A549 (cell line): Measurements from ENCODE around the gene PLAC8L1. TPM values are rescaled to one million over a fixed set of nuclear protein-coding genes. Genes with fewer than 3 reads are reported as not detected.

Source experiments
- ATAC-seq, 2 experiments: fragments of 200-7000 bp in 1 of 2; fragments of >200 bp in 1 of 2; cut with Nextera tagmentation in 1 of 2; cut with Tn5 transposase in 1 of 2; 3 replicates each; pipeline versions ENCODE4 v1.8.0 to v1.9.1; 2018 to 2020; ENCODE audit warnings: mild to moderate bottlenecking in 1 of 2, moderate library complexity in 1 of 2
- CTCF ChIA-PET: fragments of 300-600 bp; sonication (Branson Sonifier 250); formaldehyde crosslinking; extraction: SDS; loops from one replicate; lab custom pipeline; 2021; ENCODE audit warnings: antibody characterized with exemption, inconsistent platforms; lab: Yijun Ruan, JAX
- POLR2A ChIA-PET: fragments of 350-600 bp; formaldehyde crosslinking; extraction: SDS; loops from one replicate; lab custom pipeline; 2021; ENCODE audit warnings: antibody characterized with exemption, inconsistent platforms; lab: Yijun Ruan, JAX
- DNase-seq, 2 experiments: peaks; one replicate each; pipeline versions ENCODE4 v3.0.0 to v3.0.0-alpha.2; 2011 to 2016; ENCODE audit warnings: low read depth in 1 of 2, low spot score in 1 of 2
- FAIRE-seq: peaks from 2 replicates; lab custom pipeline; 2011; peaks lifted over from hg19 to GRCh38; lab: Jason Lieb, UNC
- H3K27ac ChIP-seq, 2 experiments: fragments of >200 bp; sonication (Bioruptor Twin); formaldehyde crosslinking; 3 replicates each; pipeline ENCODE4 v1.5.1; 2016 to 2017
- H3K4me1 ChIP-seq: fragments of >200 bp; sonication (Bioruptor Twin); formaldehyde crosslinking; 3 replicates; pipeline ENCODE4 v1.6.1; 2016
- H3K4me2 ChIP-seq: fragments of >200 bp; sonication (Bioruptor Twin); formaldehyde crosslinking; 3 replicates; pipeline ENCODE4 v1.6.1; 2016
- H3K4me3 ChIP-seq: fragments of >200 bp; sonication (Bioruptor Twin); formaldehyde crosslinking; 3 replicates; pipeline ENCODE4 v1.5.1; 2016
- H3K9me3 ChIP-seq: fragments of >200 bp; sonication (Bioruptor Twin); formaldehyde crosslinking; 3 replicates; pipeline ENCODE4 v1.6.1; 2016
- CHD2 ChIP-seq: fragments of 150-350 bp; IDR thresholded peaks from 2 replicates; pipeline ENCODE4 v1.6.1; 2014; ENCODE audit warnings: low read length; ENCODE audit not compliant: partially characterized antibody
- E2F6 ChIP-seq: IDR thresholded peaks from 2 replicates; pipeline ENCODE4 v1.6.1; 2012; ENCODE audit warnings: low read depth, borderline replicate concordance
- ESRRA ChIP-seq: fragments of 150-350 bp; IDR thresholded peaks from 2 replicates; pipeline ENCODE4 v1.6.1; 2014; ENCODE audit warnings: mild to moderate bottlenecking, low read length, borderline replicate concordance
- FOSL2 ChIP-seq, 2 experiments: fragments of 450-650 bp in 1 of 2; fragments of >200 bp in 1 of 2; sonication (Bioruptor Twin) in 1 of 2; formaldehyde crosslinking; IDR thresholded peaks; 2 replicates each; pipeline versions ENCODE4 v1.5.0 to v1.6.1; 2016 to 2020; ENCODE audit warnings: mild to moderate bottlenecking in 1 of 2, moderate library complexity in 1 of 2
- HEYL ChIP-seq: fragments of 250-450 bp; sonication (Bioruptor Pico); IDR thresholded peaks from 2 replicates; pipeline ENCODE4 v1.8.0; 2021; ENCODE audit warnings: mild to moderate bottlenecking, moderate library complexity
- HOXA7 ChIP-seq: fragments of 250-450 bp; sonication (Bioruptor Pico); IDR thresholded peaks from 2 replicates; pipeline ENCODE4 v1.5.0; 2020; ENCODE audit warnings: mild to moderate bottlenecking, moderate library complexity
- HOXB5 ChIP-seq: fragments of 250-450 bp; sonication (Bioruptor Pico); IDR thresholded peaks from 2 replicates; pipeline ENCODE4 v1.5.0; 2020; ENCODE audit warnings: mild to moderate bottlenecking, moderate library complexity
- JUNB ChIP-seq: fragments of >200 bp; sonication (Bioruptor Twin); formaldehyde crosslinking; IDR thresholded peaks from 2 replicates; pipeline ENCODE4 v1.6.1; 2016
- KDM1A ChIP-seq: fragments of 200-600 bp; sonication (generic); IDR thresholded peaks from 2 replicates; pipeline ENCODE4 v1.6.1; 2016; ENCODE audit warnings: low read depth, mild to moderate bottlenecking
- NFE2L2 ChIP-seq: fragments of 150-350 bp; conservative IDR thresholded peaks from 2 replicates; pipeline ENCODE4 v1.6.1; 2014; ENCODE audit warnings: low read length
- POLR2AphosphoS2 ChIP-seq: conservative IDR thresholded peaks from 2 replicates; pipeline ENCODE4 v1.6.1; 2012; ENCODE audit warnings: low read length, improper control_type of control experiment, inconsistent platforms
- RFX5 ChIP-seq: fragments of 450-650 bp; IDR thresholded peaks from 2 replicates; pipeline ENCODE4 v1.7.1; 2014; ENCODE audit warnings: antibody characterized with exemption, mild to moderate bottlenecking, moderate library complexity
- RNF2 ChIP-seq: fragments of 200-600 bp; sonication (generic); IDR thresholded peaks from 2 replicates; pipeline ENCODE4 v1.6.1; 2016; ENCODE audit warnings: low read depth, mild to moderate bottlenecking, antibody characterized with exemption, moderate library complexity, borderline replicate concordance
- TP53 ChIP-seq: fragments of 250-450 bp; sonication (Bioruptor Pico); IDR thresholded peaks from 2 replicates; pipeline ENCODE4 v1.5.0; 2021; ENCODE audit warnings: mild to moderate bottlenecking, moderate library complexity
- ZSCAN20 ChIP-seq: fragments of 250-450 bp; sonication (Bioruptor Pico); IDR thresholded peaks from 2 replicates; pipeline ENCODE4 v1.8.0; 2022; ENCODE audit warnings: mild to moderate bottlenecking, moderate library complexity
- WGBS: methylation state at CpG from one replicate; pipeline ENCODE4 v1.1.6; 2017; ENCODE audit errors: missing lambda C conversion rate; 5-methylcytosine and 5-hydroxymethylcytosine counted together
- polyA plus RNA-seq, 4 experiments: library from polyadenylated mRNA; depleted of rRNA in 3 of 4; stranded (reverse); fragments of >200 nt; fragmentation: RNase III in 1 of 4; extraction: RNeasy Plus Mini Kit Qiagen cat#74134 plus additional on column Dnase treatment in 1 of 4; gene quantifications; 2 replicates in 3 of 4; 3 replicates in 1 of 4; pipeline ENCODE4 v1.2.3, GENCODE V29; 2011 to 2017
- TF ChIP-seq, protein P1 (sequence below): IDR thresholded peaks from 2 replicates; pipeline ENCODE4 v1.6.1; 2012
- TF ChIP-seq, protein P2 (sequence below): fragments of 200-600 bp; sonication (generic); IDR thresholded peaks from 2 replicates; pipeline ENCODE4 v1.6.1; 2016; ENCODE audit warnings: antibody characterized with exemption, mild to moderate bottlenecking, moderate library complexity

Gene PLAC8L1
- polyA plus RNA-seq, 2 of the 4 experiments (the other 2 are of a cell fraction), result 0.41 to 0.70 TPM

DNA sequence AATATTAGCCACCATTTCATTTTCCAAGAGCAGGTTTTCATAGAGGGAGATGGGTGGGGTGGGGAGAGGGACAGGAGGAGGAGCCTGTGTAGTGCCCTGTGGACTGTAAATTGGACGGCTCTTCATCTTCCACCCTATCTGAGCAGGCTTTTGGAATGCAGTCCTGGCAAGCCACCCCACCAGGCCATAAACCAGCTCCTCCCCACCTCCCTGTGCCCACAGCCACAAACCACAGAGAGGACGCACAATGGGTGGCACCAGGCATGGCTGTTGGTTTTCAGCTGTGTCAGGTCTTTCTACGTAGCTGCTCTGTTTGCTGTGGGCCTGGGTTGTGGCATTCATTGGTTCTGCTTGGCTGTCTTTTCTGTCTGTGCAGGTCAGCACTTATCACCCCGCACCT, 58.0 kb downstream of the PLAC8L1 start:
- no peak overlapping the region for H3K4me3 ChIP-seq
- no peaks in the 10 kb centered on the region for H3K9me3 ChIP-seq
- FAIRE-seq (no peak), DNase-seq (no peak)
- no peak for TF ChIP-seq KDM1A
- TF ChIP-seq NFE2L2, result no peak
- TF ChIP-seq CHD2, result no peak
- TF ChIP-seq POLR2AphosphoS2, result no peak
- TF ChIP-seq ZSCAN20 (CRISPR knock-in tag), result no peak
- no peak for TF ChIP-seq RFX5
- TF ChIP-seq HOXA7 (CRISPR knock-in tag), result no peak
- TF ChIP-seq, all 56 proteins: peak for 0
- ChIA-PET CTCF (interaction anchor here (1.0 to 8.4 kb wide), 4 partner anchors 11 to 1843 kb away, joined by 3 to 81 read pairs (median 14); partner anchors contain the start of gene PRELID2), POLR2A (no interaction called here)
- Histone ChIP-seq H3K27ac (no peak overlapping the region), H3K4me2 (no peak overlapping the region), H3K4me1 (peaks cover 18% of the 10 kb centered on the region)
- no peak for ATAC-seq
- 98% methylated on average over 4 of the region's 4 CpGs for WGBS

- TF ChIP-seq, protein P1, sequence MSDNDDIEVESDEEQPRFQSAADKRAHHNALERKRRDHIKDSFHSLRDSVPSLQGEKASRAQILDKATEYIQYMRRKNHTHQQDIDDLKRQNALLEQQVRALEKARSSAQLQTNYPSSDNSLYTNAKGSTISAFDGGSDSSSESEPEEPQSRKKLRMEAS, result no peak
- no peak for TF ChIP-seq HEYL (CRISPR knock-in tag)
- TF ChIP-seq ESRRA, result no peak
- no peak for ATAC-seq
- ChIA-PET CTCF (interaction anchor here (1.6 kb wide), 1 partner anchor 136 kb away, joined by 9 read pairs; no protein-coding TSS in a partner anchor), POLR2A (no interaction called here)
- no peak for DNase-seq
- no peak overlapping the region for H3K4me2 ChIP-seq
- no peak overlapping the region for H3K4me3 ChIP-seq
- WGBS, result 88% methylated on average over 4 of the region's 4 CpGs
- peaks cover 26% of the 10 kb centered on the region for H3K4me1 ChIP-seq
- H3K9me3 ChIP-seq, result no peaks in the 10 kb centered on the region
- FAIRE-seq, result no peak
- H3K27ac ChIP-seq, result no peak overlapping the region; a peak in 1 of 6 replicates
These were observed 61.7 kb downstream of the PLAC8L1 start for GRCh38 chr5:146043722-146044121.

DNA sequence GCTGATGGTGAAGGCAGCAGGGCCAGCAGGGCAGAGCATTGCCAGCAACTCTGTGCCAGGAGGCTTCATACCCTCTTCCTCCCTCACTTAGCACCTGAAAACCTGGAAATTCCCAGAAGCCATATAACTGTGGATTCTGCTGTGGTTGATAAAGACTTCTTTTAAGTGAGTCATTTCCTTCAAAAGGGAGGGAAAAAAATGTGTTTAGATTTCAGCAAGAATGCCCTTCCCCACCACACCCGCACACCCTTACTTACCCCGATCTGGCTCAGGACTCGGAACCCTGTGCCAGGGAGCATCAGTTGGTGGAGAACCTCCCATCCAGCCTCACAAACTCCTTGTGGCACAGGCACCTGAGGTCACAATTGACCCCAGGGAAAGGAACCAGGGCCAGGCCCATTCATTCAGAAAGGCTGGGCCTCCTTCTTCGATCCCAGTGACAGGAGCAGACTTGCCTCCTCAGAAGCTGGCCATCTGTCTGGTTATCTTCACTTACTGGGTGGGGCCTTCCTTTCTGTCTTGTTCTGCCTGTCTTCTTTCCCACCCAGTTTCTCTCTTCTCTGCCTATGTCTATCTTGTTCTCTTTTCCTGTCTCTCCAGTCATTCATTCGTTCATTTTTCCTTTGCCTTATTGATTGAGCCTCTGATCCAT, 62.6 kb downstream of the PLAC8L1 start:
- peak overlapping the region; percentile 43 to 78; a peak in 3 of 6 replicates for H3K27ac ChIP-seq
- H3K4me3 ChIP-seq, result no peak overlapping the region
- DNase-seq, result peak in 1 of 2 experiments; percentile 33
- WGBS, result 50% methylated on average over 5 of the region's 5 CpGs
- ATAC-seq, result peak in 1 of 2 experiments; percentile 59; a peak in 3 of 6 replicates
- no peaks in the 10 kb centered on the region for H3K9me3 ChIP-seq
- POLR2A ChIA-PET, result interaction anchor here (1.2 kb wide), 1 partner anchor 208 kb away, joined by 3 read pairs; the partner anchor contains the start of gene PRELID2
- H3K4me2 ChIP-seq, result peak overlapping the region; percentile 56
- peaks cover 26% of the 10 kb centered on the region for H3K4me1 ChIP-seq
- FAIRE-seq, result no peak
- no peak for TF ChIP-seq JUNB
- no peak for TF ChIP-seq TP53 (CRISPR knock-in tag)
- TF ChIP-seq, protein P2, sequence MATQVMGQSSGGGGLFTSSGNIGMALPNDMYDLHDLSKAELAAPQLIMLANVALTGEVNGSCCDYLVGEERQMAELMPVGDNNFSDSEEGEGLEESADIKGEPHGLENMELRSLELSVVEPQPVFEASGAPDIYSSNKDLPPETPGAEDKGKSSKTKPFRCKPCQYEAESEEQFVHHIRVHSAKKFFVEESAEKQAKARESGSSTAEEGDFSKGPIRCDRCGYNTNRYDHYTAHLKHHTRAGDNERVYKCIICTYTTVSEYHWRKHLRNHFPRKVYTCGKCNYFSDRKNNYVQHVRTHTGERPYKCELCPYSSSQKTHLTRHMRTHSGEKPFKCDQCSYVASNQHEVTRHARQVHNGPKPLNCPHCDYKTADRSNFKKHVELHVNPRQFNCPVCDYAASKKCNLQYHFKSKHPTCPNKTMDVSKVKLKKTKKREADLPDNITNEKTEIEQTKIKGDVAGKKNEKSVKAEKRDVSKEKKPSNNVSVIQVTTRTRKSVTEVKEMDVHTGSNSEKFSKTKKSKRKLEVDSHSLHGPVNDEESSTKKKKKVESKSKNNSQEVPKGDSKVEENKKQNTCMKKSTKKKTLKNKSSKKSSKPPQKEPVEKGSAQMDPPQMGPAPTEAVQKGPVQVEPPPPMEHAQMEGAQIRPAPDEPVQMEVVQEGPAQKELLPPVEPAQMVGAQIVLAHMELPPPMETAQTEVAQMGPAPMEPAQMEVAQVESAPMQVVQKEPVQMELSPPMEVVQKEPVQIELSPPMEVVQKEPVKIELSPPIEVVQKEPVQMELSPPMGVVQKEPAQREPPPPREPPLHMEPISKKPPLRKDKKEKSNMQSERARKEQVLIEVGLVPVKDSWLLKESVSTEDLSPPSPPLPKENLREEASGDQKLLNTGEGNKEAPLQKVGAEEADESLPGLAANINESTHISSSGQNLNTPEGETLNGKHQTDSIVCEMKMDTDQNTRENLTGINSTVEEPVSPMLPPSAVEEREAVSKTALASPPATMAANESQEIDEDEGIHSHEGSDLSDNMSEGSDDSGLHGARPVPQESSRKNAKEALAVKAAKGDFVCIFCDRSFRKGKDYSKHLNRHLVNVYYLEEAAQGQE, result no peak
- TF ChIP-seq RNF2, result no peak
- peak; percentile 26; the same call in 1 of the 2 replicates for TF ChIP-seq E2F6
- no peak for TF ChIP-seq FOSL2 (IDR thresholded peaks at IDR 0.05)
- peak; percentile 13; the same call in 1 of the 2 replicates for TF ChIP-seq FOSL2 (CRISPR knock-in tag; IDR thresholded peaks at IDR 0.05)
- no peak for TF ChIP-seq HOXB5 (CRISPR knock-in tag)
- CTCF ChIA-PET, result interaction anchor here (1.5 to 2.0 kb wide), 4 partner anchors 20 to 140 kb away, joined by 3 to 9 read pairs (median 6); no protein-coding TSS in a partner anchor
